ENCODE measurements around the gene IQCC. TPM values are rescaled to one million over a fixed set of nuclear protein-coding genes. Genes with fewer than 3 reads are reported as not detected.
A peak's percentile ranks its signal among the peaks of the same experiment; 100 is the strongest.

IQCC gene
- total and polyA plus RNA-seq, 2 donors (not counting 1 experiment from before 2014, with no cell fraction given) = 2.0 to 2.3 TPM

GRCh38 chr1:32239337-32239736 lies 33.9 kb downstream of the IQCC start:
- no peak overlapping the region for H3K27ac ChIP-seq (ENCODE audit: insufficient read depth, low read length)
- H3K4me1 ChIP-seq (ENCODE audit: control insufficient read depth, extremely low read depth, insufficient read depth, low read length) = peaks cover 11% of the 10 kb centered on the region
- no peak overlapping the region for H3K9ac ChIP-seq (ENCODE audit: insufficient read depth, low read length)

GRCh38 chr1:32239790-32240139 lies 34.3 kb downstream of the IQCC start:
- H3K9me3 ChIP-seq (ENCODE audit: control insufficient read depth, insufficient read depth, low read depth, low read length) = no peaks in the 10 kb centered on the region
- H3K4me2 ChIP-seq (ENCODE audit: extremely low read depth, insufficient read depth, low read length) = peak overlapping the region; percentile 29
- peak overlapping the region; percentile 78 for H3K9ac ChIP-seq (ENCODE audit: insufficient read depth, low read length)
- no peak for TF ChIP-seq EZH2 (IDR thresholded peaks at IDR 0.05; ENCODE audit: low read length, missing control alignments)
- TF ChIP-seq CTCF (conservative IDR thresholded peaks at IDR 0.05 in 1 of 2, IDR thresholded peaks at IDR 0.05 in 1 of 2; ENCODE audit: low read depth in 1 of 2, low read length in 2 of 2) = no peak
- DNase-seq (ENCODE audit: low read depth in 2 of 2) = no peak
- H2AFZ ChIP-seq (ENCODE audit: low read length) = no peak overlapping the region
- peaks cover 11% of the 10 kb centered on the region for H3K4me1 ChIP-seq (ENCODE audit: control insufficient read depth, extremely low read depth, insufficient read depth, low read length)
- H4K20me1 ChIP-seq (ENCODE audit: control insufficient read depth, extremely low read depth, insufficient read depth, low read length) = no peaks in the 10 kb centered on the region
- peaks cover 8% of the 10 kb centered on the region for H3K36me3 ChIP-seq (ENCODE audit: control insufficient read depth, insufficient read depth, low read length)
- H3K27me3 ChIP-seq (ENCODE audit: control insufficient read depth, insufficient read depth, low read length) = no peaks in the 10 kb centered on the region
- no peaks in the 10 kb centered on the region for H3K79me2 ChIP-seq (ENCODE audit: control insufficient read depth, insufficient read depth, low read length)
- peak overlapping the region in 3 of 4 experiments; percentile 64 to 81 (median 80) for H3K4me3 ChIP-seq (replicated peaks in 1 of 4; ENCODE audit: control extremely low read depth in 1 of 4, insufficient read depth in 1 of 4, low read depth in 3 of 4, low read length in 4 of 4)
- peak overlapping the region; percentile 86 for H3K27ac ChIP-seq (ENCODE audit: insufficient read depth, low read length)

More at GRCh38 chr1:32239337-32239736, 33.9 kb downstream of the IQCC start:
- Histone ChIP-seq H4K20me1 (ENCODE audit: control insufficient read depth, extremely low read depth, insufficient read depth, low read length) (no peaks in the 10 kb centered on the region), H3K4me2 (ENCODE audit: extremely low read depth, insufficient read depth, low read length) (peak overlapping the region; percentile 8), H2AFZ (ENCODE audit: low read length) (no peak overlapping the region), H3K36me3 (ENCODE audit: control insufficient read depth, insufficient read depth, low read length) (peaks cover 9% of the 10 kb centered on the region), H3K79me2 (ENCODE audit: control insufficient read depth, insufficient read depth, low read length) (no peaks in the 10 kb centered on the region), H3K27me3 (ENCODE audit: control insufficient read depth, insufficient read depth, low read length) (no peaks in the 10 kb centered on the region), H3K9me3 (ENCODE audit: control insufficient read depth, insufficient read depth, low read depth, low read length) (no peaks in the 10 kb centered on the region), H3K4me3 (replicated peaks in 1 of 4; ENCODE audit: control extremely low read depth in 1 of 4, insufficient read depth in 1 of 4, low read depth in 3 of 4, low read length in 4 of 4) (no peak overlapping the region)
- TF ChIP-seq EZH2 (IDR thresholded peaks at IDR 0.05; ENCODE audit: low read length, missing control alignments) = no peak
- TF ChIP-seq CTCF (conservative IDR thresholded peaks at IDR 0.05 in 1 of 2, IDR thresholded peaks at IDR 0.05 in 1 of 2; ENCODE audit: low read depth in 1 of 2, low read length in 2 of 2) = no peak
- no peak for DNase-seq (ENCODE audit: low read depth in 2 of 2)

- peaks cover 10% of the 10 kb centered on the region for H3K4me1 ChIP-seq (ENCODE audit: control insufficient read depth, extremely low read depth, insufficient read depth, low read length)
- peak overlapping the region; percentile 78 for H3K9ac ChIP-seq (ENCODE audit: insufficient read depth, low read length)
- TF ChIP-seq CTCF (conservative IDR thresholded peaks at IDR 0.05 in 1 of 2, IDR thresholded peaks at IDR 0.05 in 1 of 2; ENCODE audit: low read depth in 1 of 2, low read length in 2 of 2) (peak; percentile 3 to 27), EZH2 (IDR thresholded peaks at IDR 0.05; ENCODE audit: low read length, missing control alignments) (no peak)
- no peaks in the 10 kb centered on the region for H3K79me2 ChIP-seq (ENCODE audit: control insufficient read depth, insufficient read depth, low read length)
- peak; percentile 48 to 58 for DNase-seq (ENCODE audit: low read depth in 2 of 2)
- H4K20me1 ChIP-seq (ENCODE audit: control insufficient read depth, extremely low read depth, insufficient read depth, low read length) = no peaks in the 10 kb centered on the region
- peak overlapping the region; percentile 64 to 81 (median 77) for H3K4me3 ChIP-seq (replicated peaks in 1 of 4; ENCODE audit: control extremely low read depth in 1 of 4, insufficient read depth in 1 of 4, low read depth in 3 of 4, low read length in 4 of 4)
- H3K36me3 ChIP-seq (ENCODE audit: control insufficient read depth, insufficient read depth, low read length) = peaks cover 5% of the 10 kb centered on the region
- H3K27me3 ChIP-seq (ENCODE audit: control insufficient read depth, insufficient read depth, low read length) = no peaks in the 10 kb centered on the region
- H3K4me2 ChIP-seq (ENCODE audit: extremely low read depth, insufficient read depth, low read length) = peak overlapping the region; percentile 94
- peak overlapping the region; percentile 67 for H2AFZ ChIP-seq (ENCODE audit: low read length)
- no peaks in the 10 kb centered on the region for H3K9me3 ChIP-seq (ENCODE audit: control insufficient read depth, insufficient read depth, low read depth, low read length)
- H3K27ac ChIP-seq (ENCODE audit: insufficient read depth, low read length) = peak overlapping the region; percentile 86
Observed at GRCh38 chr1:32240140-32240951, 34.9 kb downstream of the IQCC start.

Measured in fibroblast of lung (primary cell).